IMR-90 (cell line): ENCODE data around the gene RALA. TPM values are rescaled to one million over a fixed set of nuclear protein-coding genes. Genes with fewer than 3 reads are reported as not detected.

ENCODE experiments used
- ATAC-seq: fragments of 200-7000 bp; cut with Tn5 transposase; 2 replicates; pipeline ENCODE4 v1.9.1; 2020; ENCODE audit warnings: low read depth, mild to moderate bottlenecking, moderate library complexity
- BruUV-seq: library from RNA; stranded (reverse); fragments of 400-500 nt; replicated peaks from 2 replicates; lab custom pipeline; 2021; lab: Mats Ljungman, UMichigan
- CTCF ChIA-PET: fragments of 300-600 bp; formaldehyde crosslinking; extraction: SDS; loops from one replicate; lab custom pipeline; 2021; ENCODE audit warnings: antibody characterized with exemption; lab: Yijun Ruan, JAX
- POLR2A ChIA-PET: fragments of 300-600 bp; sonication (Branson Sonifier 250); formaldehyde crosslinking; loops from one replicate; lab custom pipeline; 2022; ENCODE audit warnings: antibody characterized with exemption; ENCODE audit not compliant: unreplicated experiment; lab: Charles Lee
- DNase-seq: peaks from one replicate; pipeline ENCODE4 v3.0.0; 2013
- H2AFZ ChIP-seq: replicated peaks from 2 replicates; pipeline ENCODE3; 2013; ENCODE audit warnings: low read length, mild to moderate bottlenecking; ENCODE audit not compliant: poor library complexity
- H2AK5ac ChIP-seq: 2 replicates; pipeline ENCODE4 v1.6.1; 2013; ENCODE audit warnings: low read depth, low read length, inconsistent platforms
- H2AK9ac ChIP-seq: replicated peaks from 2 replicates; pipeline ENCODE3; 2013; ENCODE audit warnings: mild to moderate bottlenecking, low read depth, low read length, moderate library complexity; ENCODE audit not compliant: poor library complexity
- H2BK120ac ChIP-seq: 2 replicates; pipeline ENCODE4 v1.6.1; 2013; ENCODE audit warnings: low read depth, low read length, inconsistent platforms
- H2BK15ac ChIP-seq: 3 replicates; pipeline ENCODE4 v1.6.1; 2013; ENCODE audit warnings: low read depth, low read length, inconsistent platforms
- H2BK20ac ChIP-seq: 2 replicates; pipeline ENCODE4 v1.6.1; 2013; ENCODE audit warnings: low read depth, mild to moderate bottlenecking, inconsistent platforms, low read length, moderate library complexity
- H2BK5ac ChIP-seq: 2 replicates; pipeline ENCODE4 v1.6.1; 2013; ENCODE audit warnings: mild to moderate bottlenecking, low read depth, low read length, inconsistent platforms; ENCODE audit not compliant: poor library complexity, severe bottlenecking
- H3K14ac ChIP-seq: replicated peaks from 2 replicates; pipeline ENCODE4 v1.6.1; 2013; ENCODE audit warnings: low read depth, low read length, inconsistent platforms
- H3K18ac ChIP-seq: 2 replicates; pipeline ENCODE4 v1.6.1; 2013; ENCODE audit warnings: low read depth, low read length, control low read depth
- H3K23ac ChIP-seq: 2 replicates; pipeline ENCODE4 v1.6.1; 2013; ENCODE audit warnings: low read depth, low read length, inconsistent platforms
- H3K27ac ChIP-seq: 2 replicates; pipeline ENCODE4 v1.5.1; 2013; ENCODE audit warnings: mild to moderate bottlenecking, control low read depth, low read length; ENCODE audit not compliant: insufficient read depth
- H3K27me3 ChIP-seq: 2 replicates; pipeline ENCODE4 v1.6.1; 2013; ENCODE audit warnings: low read length; ENCODE audit not compliant: control insufficient read depth, insufficient read depth
- H3K36me3 ChIP-seq: 2 replicates; pipeline ENCODE4 v1.6.1; 2013; ENCODE audit warnings: low read length, mixed read lengths; ENCODE audit not compliant: control insufficient read depth, insufficient read depth
- H3K4ac ChIP-seq: 2 replicates; pipeline ENCODE4 v1.6.1; 2013; ENCODE audit warnings: low read depth, low read length, inconsistent platforms
- H3K4me1 ChIP-seq: 2 replicates; pipeline ENCODE4 v1.6.1; 2013; ENCODE audit warnings: low read length, mixed read lengths; ENCODE audit not compliant: control insufficient read depth, insufficient read depth
- H3K4me2 ChIP-seq: 2 replicates; pipeline ENCODE4 v1.6.1; 2013; ENCODE audit warnings: low read depth, mild to moderate bottlenecking, control low read depth, low read length, moderate library complexity
- H3K4me3 ChIP-seq: 2 replicates; pipeline ENCODE4 v1.5.1; 2013; ENCODE audit warnings: low read depth, mild to moderate bottlenecking, control low read depth, low read length, moderate library complexity; ENCODE audit not compliant: insufficient read depth
- H3K56ac ChIP-seq: 2 replicates; pipeline ENCODE4 v1.6.1; 2013; ENCODE audit warnings: low read length, inconsistent platforms; ENCODE audit not compliant: insufficient read depth; ENCODE audit errors: extremely low read depth
- H3K79me1 ChIP-seq, 2 experiments: 2 replicates each; pipeline ENCODE4 v1.6.1; 2013; ENCODE audit warnings: low read length in 2 of 2, inconsistent platforms in 1 of 2, low read depth in 1 of 2
- H3K9ac ChIP-seq: 2 replicates; pipeline ENCODE4 v1.6.1; 2013; ENCODE audit warnings: low read depth, low read length, control low read depth
- H3K9me1 ChIP-seq: 2 replicates; pipeline ENCODE4 v1.6.1; 2013; ENCODE audit warnings: low read length, inconsistent platforms; ENCODE audit not compliant: insufficient read depth
- H3K9me3 ChIP-seq: 2 replicates; pipeline ENCODE4 v1.6.1; 2013; ENCODE audit warnings: low read length; ENCODE audit not compliant: control insufficient read depth, insufficient read depth
- H4K20me1 ChIP-seq: 2 replicates; pipeline ENCODE4 v1.6.1; 2013; ENCODE audit warnings: low read length, inconsistent platforms; ENCODE audit not compliant: insufficient read depth
- H4K5ac ChIP-seq: 2 replicates; pipeline ENCODE4 v1.6.1; 2013; ENCODE audit warnings: mild to moderate bottlenecking, low read depth, low read length, control low read depth
- H4K8ac ChIP-seq, 2 experiments: 2 replicates each; pipeline ENCODE4 v1.6.1; 2013; ENCODE audit warnings: low read depth in 2 of 2, low read length in 2 of 2, control low read depth in 1 of 2, inconsistent platforms in 1 of 2
- H4K91ac ChIP-seq: 2 replicates; pipeline ENCODE4 v1.6.1; 2013; ENCODE audit warnings: low read depth, low read length, inconsistent platforms; ENCODE audit not compliant: insufficient read depth
- BHLHE40 ChIP-seq: fragments of 150-350 bp; IDR thresholded peaks from 2 replicates; pipeline ENCODE4 v1.6.1; 2016; ENCODE audit warnings: mild to moderate bottlenecking, low read depth, low read length
- CEBPB ChIP-seq: IDR thresholded peaks from 2 replicates; pipeline ENCODE4 v1.6.1; 2012; ENCODE audit warnings: low read depth, low read length, improper control_type of control experiment
- CHD1 ChIP-seq: IDR thresholded peaks from 2 replicates; pipeline ENCODE4 v1.6.1; 2012; ENCODE audit warnings: low read depth, low read length, improper control_type of control experiment
- FOS ChIP-seq: fragments of 150-350 bp; IDR thresholded peaks from 2 replicates; pipeline ENCODE4 v1.6.1; 2016; ENCODE audit warnings: low read depth, low read length
- MAFK ChIP-seq: IDR thresholded peaks from 2 replicates; pipeline ENCODE4 v1.6.1; 2012; ENCODE audit warnings: low read depth, low read length, improper control_type of control experiment
- MAZ ChIP-seq: IDR thresholded peaks from 2 replicates; pipeline ENCODE4 v1.6.1; 2012; ENCODE audit warnings: low read depth, mild to moderate bottlenecking, low read length, improper control_type of control experiment, moderate library complexity, borderline replicate concordance
- MXI1 ChIP-seq: IDR thresholded peaks from 2 replicates; pipeline ENCODE4 v1.6.1; 2012; ENCODE audit warnings: low read depth, mild to moderate bottlenecking, low read length, moderate library complexity, borderline replicate concordance
- RAD21 ChIP-seq: IDR thresholded peaks from 2 replicates; pipeline ENCODE4 v1.6.1; 2012; ENCODE audit warnings: low read length, improper control_type of control experiment
- RFX5 ChIP-seq: IDR thresholded peaks from 2 replicates; pipeline ENCODE4 v1.8.0; 2012; ENCODE audit warnings: low read depth, mild to moderate bottlenecking, low read length, moderate library complexity
- USF2 ChIP-seq: fragments of 150-350 bp; IDR thresholded peaks from 2 replicates; pipeline ENCODE4 v1.6.1; 2017; ENCODE audit warnings: mild to moderate bottlenecking, antibody characterized with exemption, low read length, low read depth
- WGBS, 2 experiments: methylation state at CpG; one replicate each; pipeline versions ENCODE4 v1.1.5 to v1.1.7; 2013; ENCODE audit warnings: missing lambda C conversion rate in 2 of 2; ENCODE audit not compliant: insufficient read length in 1 of 2; ENCODE audit errors: extremely low coverage in 2 of 2; 5-methylcytosine and 5-hydroxymethylcytosine counted together
- dilution Hi-C: fragments of 300-500 bp; cut with HindIII; formaldehyde crosslinking; loops from one replicate; pipeline ENCODE4 v1.14.3; 2018; ENCODE audit warnings: low sequenced_read_pairs; ENCODE audit not compliant: unreplicated experiment
- in situ Hi-C: fragments of 300-500 bp; cut with MboI; formaldehyde crosslinking; loops from 3 replicates; pipeline ENCODE4 v1.14.3; 2019; ENCODE audit warnings: low sequenced_read_pairs, inconsistent platforms, mixed read lengths
- intact Hi-C: fragments of 100-400 bp; cut with micrococcal nuclease; formaldehyde crosslinking; loops from 2 replicates; pipeline ENCODE4 v1.10.0; 2022
- polyA plus RNA-seq, 3 experiments: library from polyadenylated mRNA; depleted of rRNA; stranded (reverse); fragments of >200 nt; gene quantifications; 2 replicates each; pipeline ENCODE4 v1.2.3, GENCODE V29; 2012; ENCODE audit warnings: low replicate concordance in 1 of 3
- total RNA-seq: library from RNA; depleted of rRNA; stranded (reverse); fragments of >200 nt; gene quantifications from 2 replicates; pipeline ENCODE4 v1.2.3, GENCODE V29; 2012
- TF ChIP-seq, protein P1 (sequence below): conservative IDR thresholded peaks from 2 replicates; pipeline ENCODE4 v1.5.1; 2012; ENCODE audit warnings: mild to moderate bottlenecking, low read depth, low read length, improper control_type of control experiment

RALA gene
- total and polyA plus RNA-seq, 2 of the 4 experiments (the other 2 are of a cell fraction) = 7.7 to 20.5 TPM

DNA sequence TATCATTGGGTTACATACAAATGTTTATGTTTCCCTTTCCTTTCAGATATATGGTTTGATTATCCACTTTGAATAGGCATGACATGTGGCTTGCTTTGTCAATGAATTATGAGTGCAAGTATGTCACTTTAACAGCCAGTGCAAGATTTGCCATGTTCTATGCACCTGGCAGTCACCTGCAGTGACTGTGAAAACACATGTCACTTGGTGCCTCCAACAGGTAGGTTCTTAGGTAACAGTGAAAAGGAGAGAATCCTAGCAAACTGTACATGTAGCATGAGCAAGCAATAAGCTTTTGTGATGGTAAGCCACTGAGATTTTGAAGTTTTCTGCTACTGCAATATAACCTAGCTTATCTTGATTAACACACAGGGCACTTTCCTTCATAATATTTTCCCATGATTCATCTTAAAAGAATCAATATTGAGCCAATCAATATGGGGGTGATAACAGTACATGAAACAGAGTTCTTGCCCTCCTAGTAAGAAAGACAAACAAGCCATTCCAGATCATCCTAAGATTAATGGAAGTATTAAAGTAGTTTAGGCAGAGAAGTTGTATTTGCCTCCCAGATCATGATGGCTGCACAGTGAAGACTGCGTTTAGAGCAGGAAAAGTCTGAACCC, 7.9 kb upstream of the RALA start:
- H3K27me3 ChIP-seq = no peaks in the 10 kb centered on the region
- no peak overlapping the region for H3K23ac ChIP-seq
- peaks cover 5 to 7% of the 10 kb centered on the region in 2 experiments; a peak in 3 of 4 replicates for H3K79me1 ChIP-seq
- H3K9ac ChIP-seq = no peak overlapping the region
- peaks cover 2% of the 10 kb centered on the region; the same call in 1 of the 2 replicates for H3K9me1 ChIP-seq
- CTCF ChIA-PET = interaction anchor here (1.1 kb wide), 1 partner anchor 9 kb away, joined by 3 read pairs; no protein-coding TSS in a partner anchor
- TF ChIP-seq, protein P1, sequence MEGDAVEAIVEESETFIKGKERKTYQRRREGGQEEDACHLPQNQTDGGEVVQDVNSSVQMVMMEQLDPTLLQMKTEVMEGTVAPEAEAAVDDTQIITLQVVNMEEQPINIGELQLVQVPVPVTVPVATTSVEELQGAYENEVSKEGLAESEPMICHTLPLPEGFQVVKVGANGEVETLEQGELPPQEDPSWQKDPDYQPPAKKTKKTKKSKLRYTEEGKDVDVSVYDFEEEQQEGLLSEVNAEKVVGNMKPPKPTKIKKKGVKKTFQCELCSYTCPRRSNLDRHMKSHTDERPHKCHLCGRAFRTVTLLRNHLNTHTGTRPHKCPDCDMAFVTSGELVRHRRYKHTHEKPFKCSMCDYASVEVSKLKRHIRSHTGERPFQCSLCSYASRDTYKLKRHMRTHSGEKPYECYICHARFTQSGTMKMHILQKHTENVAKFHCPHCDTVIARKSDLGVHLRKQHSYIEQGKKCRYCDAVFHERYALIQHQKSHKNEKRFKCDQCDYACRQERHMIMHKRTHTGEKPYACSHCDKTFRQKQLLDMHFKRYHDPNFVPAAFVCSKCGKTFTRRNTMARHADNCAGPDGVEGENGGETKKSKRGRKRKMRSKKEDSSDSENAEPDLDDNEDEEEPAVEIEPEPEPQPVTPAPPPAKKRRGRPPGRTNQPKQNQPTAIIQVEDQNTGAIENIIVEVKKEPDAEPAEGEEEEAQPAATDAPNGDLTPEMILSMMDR = no peak
- TF ChIP-seq MAFK (no peak), RAD21 (no peak), MXI1 (no peak), CEBPB (no peak), MAZ (no peak), RFX5 (no peak), CHD1 (no peak), BHLHE40 (no peak), USF2 (no peak), FOS (no peak)
- H4K8ac ChIP-seq = no peak overlapping the region
- peak overlapping the region; percentile 20 for H2BK20ac ChIP-seq
- no peak overlapping the region for H2BK5ac ChIP-seq
- H3K9me3 ChIP-seq = no peaks in the 10 kb centered on the region
- H2BK15ac ChIP-seq = no peak overlapping the region
- no peak overlapping the region for H3K56ac ChIP-seq
- peak overlapping the region; percentile 48; the same call in 1 of the 2 replicates for H3K14ac ChIP-seq
- H2AK9ac ChIP-seq = no peak overlapping the region
- H3K4ac ChIP-seq = no peak overlapping the region
- H3K36me3 ChIP-seq = no peaks in the 10 kb centered on the region
- H3K4me3 ChIP-seq = no peak overlapping the region
- no peak overlapping the region for H3K27ac ChIP-seq
- no peaks in the 10 kb centered on the region for H4K20me1 ChIP-seq
- 0 out of 2 replicates have a peak overlapping the region, but pooled peaks have one; percentile 49 for H2AK5ac ChIP-seq
- dilution Hi-C loops = no loop called here
- H4K5ac ChIP-seq = no peak overlapping the region
- POLR2A ChIA-PET = no interaction called here
- DNase-seq = no peak
- peaks cover 5% of the 10 kb centered on the region; the same call in 1 of the 2 replicates for H3K4me1 ChIP-seq
- in situ Hi-C loops = no loop called here
- intact Hi-C loops = no loop called here
- H3K18ac ChIP-seq = no peak overlapping the region
- H3K4me2 ChIP-seq = no peak overlapping the region
- ATAC-seq = no peak
- BruUV-seq = no TSS peak
- no CpG with 5 or more reads among the region's 1 CpG for WGBS, 2 experiments
- H2AFZ ChIP-seq = no peak overlapping the region
- H4K91ac ChIP-seq = no peak overlapping the region
- no peak overlapping the region for H2BK120ac ChIP-seq
